NCI-H1417 (cell line): ENCODE data around the gene CA12.

ENCODE experiments used
- DNase-seq, 3 experiments: peaks; one replicate each; lab custom pipeline; 2025; lab: John Stamatoyannopoulos, UW

CA12 gene

GRCh38 chr15:63402498-63403253, 21.0 kb upstream of the CA12 start:
- peak; percentile 11 to 62 (median 30) for DNase-seq

GRCh38 chr15:63401714-63402497, 20.3 kb upstream of the CA12 start:
- DNase-seq: no peak

GRCh38 chr15:63401078-63401477, 19.4 kb upstream of the CA12 start:
- no peak for DNase-seq

GRCh38 chr15:63398456-63398855, 16.8 kb upstream of the CA12 start:
- DNase-seq: no peak

DNA sequence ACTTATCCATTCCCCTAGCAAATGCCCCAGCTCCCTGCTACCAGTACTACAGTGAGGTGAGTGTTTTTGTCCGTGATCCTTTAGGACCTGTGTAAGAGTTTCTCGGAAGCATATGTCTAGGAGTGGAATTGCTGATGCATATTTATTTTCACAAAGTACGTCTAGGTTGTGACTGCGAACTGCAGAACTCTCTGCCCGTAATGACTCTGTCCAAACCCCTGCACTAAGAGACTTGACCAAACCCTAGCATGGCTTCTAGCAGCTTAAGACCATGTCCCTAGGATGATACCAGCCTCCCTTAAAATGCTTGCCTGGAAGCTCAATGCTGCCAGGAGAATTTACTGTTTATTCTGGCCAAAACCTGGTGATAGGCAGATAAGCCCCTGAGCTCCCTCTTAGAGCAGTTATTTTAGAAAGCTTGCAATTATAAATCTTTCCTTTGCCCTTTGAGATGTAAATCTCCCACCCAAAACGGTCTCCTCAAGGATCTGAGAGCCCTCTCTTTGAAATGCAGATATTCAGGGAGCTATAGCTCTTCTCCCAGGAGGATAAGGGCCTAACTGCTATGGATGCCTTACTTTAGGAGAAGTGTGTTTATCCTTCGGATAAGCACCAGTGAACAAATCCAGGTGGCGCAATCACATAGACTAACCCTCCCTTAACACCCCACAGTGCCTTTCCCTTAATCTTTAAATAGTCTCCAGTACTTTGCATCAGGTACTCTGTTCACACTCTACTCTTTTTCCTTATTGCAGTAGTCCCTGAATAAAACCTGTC, 14.7 kb upstream of the CA12 start:
- DNase-seq: peak in 1 of 3 experiments; percentile 54

DNA sequence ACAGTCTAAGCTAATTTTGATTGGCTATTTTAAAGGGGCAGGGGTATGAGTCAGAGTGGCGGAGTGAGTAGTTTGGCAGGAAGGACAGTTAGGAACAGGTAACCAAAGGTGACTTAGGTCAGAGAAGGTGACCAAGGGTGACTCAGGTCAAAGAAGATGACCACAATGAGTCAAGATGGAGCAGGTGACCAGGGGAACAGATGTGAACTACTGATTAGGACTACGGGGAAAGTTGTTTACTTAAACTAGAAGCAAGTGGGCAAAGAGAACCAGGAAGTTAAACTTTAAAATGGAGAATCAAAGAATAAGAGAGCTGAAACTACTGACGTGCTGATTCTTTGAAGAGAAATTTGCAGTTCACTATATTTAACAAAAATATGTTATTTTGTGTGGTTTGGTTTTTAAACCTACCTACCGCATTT, 14.1 kb upstream of the CA12 start:
- no peak for DNase-seq

GRCh38 chr15:63392361-63393009, 10.8 kb upstream of the CA12 start:
- no peak for DNase-seq

GRCh38 chr15:63391669-63392360, 10.2 kb upstream of the CA12 start:
- no peak for DNase-seq

GRCh38 chr15:63390689-63391088, 9.0 kb upstream of the CA12 start:
- no peak for DNase-seq

- DNase-seq: peak; percentile 88 to 99 (median 92)
These were observed 8.4 kb upstream of the CA12 start for GRCh38 chr15:63389902-63390670.

- no peak for DNase-seq
These were observed 6.9 kb upstream of the CA12 start for GRCh38 chr15:63388511-63388910.

DNA sequence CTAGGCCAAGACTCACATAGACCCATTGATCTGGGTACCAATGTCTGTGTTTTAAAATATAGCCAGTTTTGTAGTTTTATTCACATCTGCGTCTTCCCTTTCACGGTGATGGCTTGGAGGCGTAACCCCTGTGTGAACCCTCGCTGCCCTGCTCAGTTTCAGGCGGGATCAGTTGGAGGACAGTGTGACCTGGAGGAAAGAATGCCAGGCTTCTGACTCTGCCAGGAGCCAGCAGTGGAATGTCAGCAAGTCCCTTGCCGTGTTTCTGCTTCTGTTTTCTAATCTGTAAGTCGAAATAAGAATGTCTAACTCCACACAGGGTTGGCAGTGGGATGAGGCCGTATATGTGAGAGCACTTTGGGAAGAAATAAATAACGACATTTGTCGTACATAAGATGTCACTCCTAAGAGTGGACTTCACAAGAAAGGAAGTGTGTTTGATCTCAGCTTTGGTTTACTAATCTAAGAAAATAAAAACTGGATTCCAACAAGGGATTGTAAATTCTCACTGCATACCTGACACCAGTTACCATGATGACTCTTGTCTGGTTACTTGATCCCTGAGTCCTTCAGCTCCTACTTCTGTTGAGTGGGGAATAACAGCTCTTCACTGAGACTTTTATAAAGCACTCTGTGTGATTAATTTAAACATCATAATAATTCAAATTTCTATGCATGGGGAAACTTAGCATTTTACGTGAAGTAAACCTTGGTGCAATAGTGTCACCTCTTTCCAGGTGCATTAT, 6.3 kb upstream of the CA12 start:
- DNase-seq: peak in 1 of 3 experiments; percentile 76

- no peak for DNase-seq
These were observed 4.4 kb upstream of the CA12 start for GRCh38 chr15:63385911-63386531.

DNA sequence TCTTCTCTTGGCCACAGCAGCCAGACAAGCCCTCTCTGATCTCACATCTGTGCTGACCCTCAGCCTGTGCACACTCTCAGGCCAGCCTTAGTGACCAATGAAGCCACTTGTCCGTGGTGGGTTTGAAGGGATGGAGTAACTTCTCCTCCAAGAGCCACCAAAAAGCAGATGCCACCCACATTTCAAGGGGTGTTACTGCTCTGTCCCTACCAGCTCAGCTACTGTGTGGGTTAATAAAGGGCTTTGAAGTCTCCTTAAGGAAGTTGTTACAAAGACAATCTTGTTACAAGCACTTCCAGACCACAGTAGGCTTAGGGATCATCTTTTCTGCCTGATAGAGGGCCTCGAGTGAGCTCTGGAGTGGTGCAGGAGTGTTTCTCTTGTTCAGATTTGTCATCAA, 3.3 kb upstream of the CA12 start:
- no peak for DNase-seq

DNA sequence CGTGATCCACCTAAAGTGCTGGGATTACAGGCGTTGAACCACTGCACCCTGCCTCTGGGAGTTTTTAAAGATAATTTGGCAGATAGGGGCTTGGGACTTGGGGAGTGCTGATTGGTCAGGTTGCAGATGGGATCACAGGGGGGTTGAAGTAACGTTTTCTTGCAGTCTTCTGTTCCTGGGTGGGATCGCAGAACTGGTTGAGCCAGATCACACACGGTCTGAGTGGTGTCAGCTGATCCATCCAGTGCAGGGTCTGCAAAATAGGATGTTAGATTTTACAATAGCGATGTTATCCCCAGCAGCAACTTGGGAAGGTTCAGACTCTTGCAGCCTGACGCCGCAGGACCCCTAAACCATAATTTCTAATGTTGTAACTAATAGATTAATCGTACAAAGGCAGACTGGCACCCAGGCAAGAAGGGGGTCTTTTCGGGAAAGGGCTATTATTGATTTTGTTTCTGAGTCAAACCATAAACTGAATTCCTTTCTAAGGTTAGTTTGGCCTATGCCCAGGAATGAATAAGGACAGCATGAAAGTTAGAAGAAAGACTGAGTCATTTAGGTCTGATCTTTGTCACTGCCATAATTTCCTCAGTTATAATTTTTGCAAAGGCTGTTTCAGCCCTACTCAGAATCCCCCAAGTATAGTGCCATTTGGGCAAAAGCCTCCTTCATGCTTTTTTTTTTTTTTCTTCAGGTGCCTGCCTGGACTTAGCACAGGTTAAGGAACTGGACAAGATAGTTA, 1.5 kb upstream of the CA12 start:
- no peak for DNase-seq

DNA sequence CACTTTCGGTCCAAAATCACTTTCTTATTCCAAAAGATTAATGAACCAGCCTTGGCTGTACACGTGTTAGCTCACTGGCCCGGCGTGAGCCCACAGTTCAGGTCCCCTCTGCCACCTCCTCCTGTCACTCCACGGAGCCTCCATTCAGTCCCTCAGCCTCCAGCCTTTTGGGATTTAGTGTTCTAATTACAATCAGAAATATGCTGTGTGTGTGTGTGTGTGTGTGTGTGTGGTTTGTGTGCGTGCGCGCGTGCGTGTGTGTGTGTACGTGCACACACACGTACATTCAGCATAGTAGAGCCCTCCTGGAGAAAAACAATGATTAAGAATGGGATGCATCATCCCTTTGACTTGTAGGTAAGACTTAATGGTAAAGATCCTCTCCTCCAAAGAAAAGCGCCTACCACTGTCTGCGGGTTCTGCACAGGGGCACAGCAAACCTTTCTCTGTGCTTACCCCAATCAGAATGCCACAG, 801 bp downstream of the CA12 start:
- DNase-seq: peak in 1 of 3 experiments; percentile 51

- DNase-seq: no peak
These were observed 1.4 kb downstream of the CA12 start for GRCh38 chr15:63380151-63380807.
